ENCODE results near the gene MYL12A. TPM values are rescaled to one million over a fixed set of nuclear protein-coding genes. Genes with fewer than 3 reads are reported as not detected.

MYL12A gene
- total and polyA plus RNA-seq, 2 of the 13 experiments (the other 11 are each of a cell fraction or from before 2014, with no cell fraction given), result 261 to 277 TPM

- TF ChIP-seq FOXA1 (IDR thresholded peaks at IDR 0.05) (no peak), FOXA1 (CRISPR knock-in tag; IDR thresholded peaks at IDR 0.05) (peak; percentile 59), HCFC1 (IDR thresholded peaks at IDR 0.05; ENCODE audit: low read depth, low read length) (no peak), TEAD3 (CRISPR knock-in tag; optimal IDR thresholded peaks at IDR 0.05; ENCODE audit: borderline replicate concordance) (peak; percentile 68), ZFP90 (CRISPR knock-in tag; IDR thresholded peaks at IDR 0.05; ENCODE audit: borderline replicate concordance) (peak; percentile 83; the same call in 1 of the 2 replicates), BCL6 (CRISPR knock-in tag; IDR thresholded peaks at IDR 0.05) (peak; percentile 33; the same call in 1 of the 2 replicates), FOXC1 (CRISPR knock-in tag; IDR thresholded peaks at IDR 0.05; ENCODE audit: borderline replicate concordance) (peak; percentile 82), SRSF1 (optimal IDR thresholded peaks at IDR 0.05; ENCODE audit: low read depth, low read length) (no peak), MIXL1 (CRISPR knock-in tag; IDR thresholded peaks at IDR 0.05) (peak; percentile 89), ZFX (CRISPR knock-in tag; IDR thresholded peaks at IDR 0.05; ENCODE audit: low read depth) (peak; percentile 59), ZFP1 (CRISPR knock-in tag; IDR thresholded peaks at IDR 0.05) (peak; percentile 54; the same call in 1 of the 2 replicates), POGK (CRISPR knock-in tag; conservative IDR thresholded peaks at IDR 0.05) (0 out of 2 replicates have a peak, but pooled peaks have one; percentile 39), SMAD3 (CRISPR knock-in tag; IDR thresholded peaks at IDR 0.05) (peak; percentile 74; the same call in 1 of the 2 replicates), NCOA2 (CRISPR knock-in tag; IDR thresholded peaks at IDR 0.05) (peak; percentile 58; the same call in 1 of the 2 replicates), SP4 (CRISPR knock-in tag; IDR thresholded peaks at IDR 0.05) (peak; percentile 73; the same call in 1 of the 2 replicates), BHLHE40 (IDR thresholded peaks at IDR 0.05; ENCODE audit: low read length) (no peak), POGZ (CRISPR knock-in tag; IDR thresholded peaks at IDR 0.05) (peak; percentile 100), JUN (CRISPR knock-in tag; IDR thresholded peaks at IDR 0.05) (peak; percentile 74), ZNF841 (CRISPR knock-in tag; IDR thresholded peaks at IDR 0.05; ENCODE audit: borderline replicate concordance) (no peak), ZNF607 (CRISPR knock-in tag; IDR thresholded peaks at IDR 0.05; ENCODE audit: borderline replicate concordance) (no peak), HOXA7 (CRISPR knock-in tag; IDR thresholded peaks at IDR 0.05) (no peak)
- TF ChIP-seq, protein P1, sequence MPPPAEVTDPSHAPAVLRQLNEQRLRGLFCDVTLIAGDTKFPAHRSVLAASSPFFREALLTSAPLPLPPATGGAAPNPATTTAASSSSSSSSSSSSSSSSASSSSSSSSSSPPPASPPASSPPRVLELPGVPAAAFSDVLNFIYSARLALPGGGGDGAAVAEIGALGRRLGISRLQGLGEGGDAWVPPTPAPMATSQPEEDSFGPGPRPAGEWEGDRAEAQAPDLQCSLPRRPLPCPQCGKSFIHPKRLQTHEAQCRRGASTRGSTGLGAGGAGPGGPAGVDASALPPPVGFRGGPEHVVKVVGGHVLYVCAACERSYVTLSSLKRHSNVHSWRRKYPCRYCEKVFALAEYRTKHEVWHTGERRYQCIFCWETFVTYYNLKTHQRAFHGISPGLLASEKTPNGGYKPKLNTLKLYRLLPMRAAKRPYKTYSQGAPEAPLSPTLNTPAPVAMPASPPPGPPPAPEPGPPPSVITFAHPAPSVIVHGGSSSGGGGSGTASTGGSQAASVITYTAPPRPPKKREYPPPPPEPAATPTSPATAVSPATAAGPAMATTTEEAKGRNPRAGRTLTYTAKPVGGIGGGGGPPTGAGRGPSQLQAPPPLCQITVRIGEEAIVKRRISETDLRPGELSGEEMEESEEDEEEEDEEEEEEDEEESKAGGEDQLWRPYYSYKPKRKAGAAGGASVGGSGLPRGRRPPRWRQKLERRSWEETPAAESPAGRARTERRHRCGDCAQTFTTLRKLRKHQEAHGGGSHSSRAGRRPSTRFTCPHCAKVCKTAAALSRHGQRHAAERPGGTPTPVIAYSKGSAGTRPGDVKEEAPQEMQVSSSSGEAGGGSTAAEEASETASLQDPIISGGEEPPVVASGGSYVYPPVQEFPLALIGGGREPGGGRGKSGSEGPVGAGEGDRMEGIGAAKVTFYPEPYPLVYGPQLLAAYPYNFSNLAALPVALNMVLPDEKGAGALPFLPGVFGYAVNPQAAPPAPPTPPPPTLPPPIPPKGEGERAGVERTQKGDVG (CRISPR knock-in tag; IDR thresholded peaks at IDR 0.05; ENCODE audit: borderline replicate concordance), result no peak; the same call in 1 of the 2 replicates
- TF ChIP-seq, protein P2, sequence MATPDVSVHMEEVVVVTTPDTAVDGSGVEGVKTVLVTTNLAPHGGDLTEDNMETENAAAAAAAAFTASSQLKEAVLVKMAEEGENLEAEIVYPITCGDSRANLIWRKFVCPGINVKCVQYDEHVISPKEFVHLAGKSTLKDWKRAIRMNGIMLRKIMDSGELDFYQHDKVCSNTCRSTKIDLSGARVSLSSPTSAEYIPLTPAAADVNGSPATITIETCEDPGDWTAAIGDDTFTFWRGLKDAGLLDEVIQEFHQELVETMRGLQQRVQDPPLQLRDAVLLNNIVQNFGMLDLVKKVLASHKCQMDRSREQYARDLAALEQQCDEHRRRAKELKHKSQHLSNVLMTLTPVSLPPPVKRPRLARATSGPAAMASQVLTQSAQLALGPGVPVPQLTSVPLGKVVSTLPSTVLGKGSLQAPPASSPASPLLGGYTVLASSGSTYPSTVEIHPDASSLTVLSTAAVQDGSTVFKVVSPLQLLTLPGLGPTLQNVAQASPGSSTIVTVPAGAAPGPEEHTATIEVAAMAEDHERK (CRISPR knock-in tag; IDR thresholded peaks at IDR 0.05; ENCODE audit: low read depth), result no peak
These were observed 49.7 kb downstream of the MYL12A start (continued) for GRCh38 chr18:3297025-3297984.
